GM12878 (cell line): ENCODE data around the gene SPTBN1. TPM values are rescaled to one million over a fixed set of nuclear protein-coding genes. Genes with fewer than 3 reads are reported as not detected.

ENCODE experiments used
- BCL11A ChIP-seq: IDR thresholded peaks from 2 replicates; pipeline ENCODE4 v1.6.1; 2011; ENCODE audit warnings: low read depth, low read length
- CUX1 ChIP-seq: IDR thresholded peaks from 2 replicates; pipeline ENCODE4 v1.6.1; 2012; ENCODE audit warnings: improper control_type of control experiment, low read depth, low read length; ENCODE audit not compliant: insufficient replicate concordance
- EP300 ChIP-seq, 2 experiments: fragments of 150-350 bp in 1 of 2; IDR thresholded peaks; 2 replicates each; pipeline ENCODE4 v1.6.1; 2011 to 2012; ENCODE audit warnings: low read depth in 2 of 2, low read length in 2 of 2, borderline replicate concordance in 1 of 2, improper control_type of control experiment in 1 of 2, inconsistent platforms in 1 of 2; ENCODE audit not compliant: control insufficient read depth in 1 of 2
- NRF1 ChIP-seq: conservative IDR thresholded peaks from 2 replicates; pipeline ENCODE4 v1.6.1; 2011; ENCODE audit warnings: mild to moderate bottlenecking, low read depth, low read length, improper control_type of control experiment
- SIX5 ChIP-seq: IDR thresholded peaks from 2 replicates; pipeline ENCODE4 v1.6.1; 2011; ENCODE audit warnings: mild to moderate bottlenecking, low read depth, low read length, moderate library complexity; ENCODE audit not compliant: severe bottlenecking
- SMC3 ChIP-seq: IDR thresholded peaks from 2 replicates; pipeline ENCODE4 v1.6.1; 2011; ENCODE audit warnings: low read length, improper control_type of control experiment, borderline replicate concordance
- STAT3 ChIP-seq: IDR thresholded peaks from 2 replicates; pipeline ENCODE4 v1.6.1; 2011; ENCODE audit warnings: low read depth, low read length, improper control_type of control experiment
- TBL1XR1 ChIP-seq: IDR thresholded peaks from 2 replicates; pipeline ENCODE4 v1.6.1; 2012; ENCODE audit warnings: low read depth, low read length, improper control_type of control experiment
- TCF12 ChIP-seq: IDR thresholded peaks from 2 replicates; pipeline ENCODE4 v1.6.1; 2011; ENCODE audit warnings: low read depth, mild to moderate bottlenecking, low read length
- ZBED1 ChIP-seq: IDR thresholded peaks from 2 replicates; pipeline ENCODE4 v1.6.1; 2016; ENCODE audit warnings: borderline replicate concordance
- ZBTB4 ChIP-seq: fragments of 450-650 bp; formaldehyde crosslinking; IDR thresholded peaks from 2 replicates; pipeline ENCODE4 v1.4.0; 2022; ENCODE audit warnings: mild to moderate bottlenecking, moderate library complexity
- ZBTB40 ChIP-seq: fragments of 450-650 bp; IDR thresholded peaks from 2 replicates; pipeline ENCODE4 v1.6.1; 2016; ENCODE audit warnings: mild to moderate bottlenecking, moderate library complexity, borderline replicate concordance
- polyA plus RNA-seq, 11 experiments: library from polyadenylated mRNA; depleted of rRNA in 4 of 11; unstranded in 6 of 11; stranded (reverse) in 5 of 11; fragments of >200 nt; fragmentation: Nextera tagmentation in 4 of 11; fragmentation: Illumina TruSeq in 1 of 11; extraction: Ambion mirVana in 4 of 11; extraction: Trizol in 1 of 11; gene quantifications; 1 replicate in 1 of 11; 2 replicates in 10 of 11; pipeline versions ENCODE4 v1.2.1 to v1.2.3, GENCODE V29; 2011 to 2016; ENCODE audit warnings: inconsistent platforms in 2 of 11, missing spikeins in 2 of 11, low read depth in 1 of 11
- total RNA-seq, 4 experiments: library from RNA; depleted of rRNA in 3 of 4; stranded (reverse); fragments of >200 nt in 3 of 4; fragmentation: Illumina TruSeq in 1 of 4; extraction: Trizol in 1 of 4; gene quantifications; 2 replicates each; pipeline versions ENCODE4 v1.2.1 to v1.2.3, GENCODE V29; 2013 to 2021

The SPTBN1 gene
- total and polyA plus RNA-seq, 10 of the 15 experiments (the other 5 are each of a cell fraction or from before 2014, with no cell fraction given) = 20.6 to 154 (median 76.7) TPM

DNA sequence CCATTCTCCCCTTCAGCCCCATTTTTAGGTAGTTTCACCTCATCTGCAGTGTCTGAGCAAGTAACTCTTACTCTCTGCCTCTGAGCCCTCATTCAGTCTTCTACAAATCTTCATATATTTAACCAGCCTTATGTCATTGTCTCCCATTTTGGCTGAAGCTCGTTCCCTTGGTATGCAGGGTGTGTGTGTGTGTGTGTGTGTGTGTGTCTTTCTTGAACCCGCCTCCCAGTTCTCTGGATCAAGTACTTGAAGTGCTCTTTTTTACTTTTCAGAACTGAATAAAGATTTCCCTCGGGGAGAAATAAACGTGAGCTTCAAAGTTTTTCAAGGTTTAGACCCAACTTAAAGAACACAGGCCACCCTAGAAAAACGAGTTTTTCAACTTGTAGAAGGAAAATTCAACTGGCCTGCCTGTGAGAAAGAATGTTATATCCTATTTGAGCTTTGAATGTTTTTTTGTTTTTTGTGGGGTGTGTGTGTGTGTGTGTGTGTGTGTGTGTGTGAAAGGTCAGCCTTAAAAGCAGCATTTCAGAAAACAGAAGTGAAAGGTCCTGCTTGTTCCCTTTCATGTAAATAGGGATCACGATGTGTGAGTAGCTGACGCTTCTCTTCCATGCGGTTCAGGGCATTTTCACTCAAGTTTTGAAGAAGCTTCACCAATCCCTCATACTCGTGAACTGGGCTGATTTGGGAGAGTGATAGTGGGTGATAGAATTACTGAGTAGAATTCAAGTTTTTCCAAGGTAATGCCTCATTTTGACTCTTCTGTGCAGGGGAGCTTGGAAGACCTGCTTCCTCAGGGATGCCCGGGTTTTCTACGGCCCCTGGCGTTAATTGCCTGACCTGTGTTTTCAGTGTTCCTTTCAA, 216.7 kb downstream of the SPTBN1 start (continued):
- TF ChIP-seq NRF1 = no peak
- no peak for TF ChIP-seq CUX1
- TF ChIP-seq SIX5 = no peak
- no peak for TF ChIP-seq STAT3
- TF ChIP-seq TBL1XR1 = no peak; the same call in 1 of the 2 replicates
- 0 out of 2 replicates have a peak, but pooled peaks have one; percentile 17 for TF ChIP-seq SMC3
- peak; percentile 60; the same call in 1 of the 2 replicates for TF ChIP-seq BCL11A
- peak; percentile 93 for TF ChIP-seq EP300 (IDR thresholded peaks at IDR 0.05; ENCODE audit: borderline replicate concordance in 1 of 2, control insufficient read depth in 1 of 2, low read depth in 2 of 2, low read length in 2 of 2)
- 0 out of 2 replicates have a peak, but pooled peaks have one; percentile 12 for TF ChIP-seq ZBTB40
- no peak for TF ChIP-seq ZBED1
- no peak for TF ChIP-seq TCF12
- no peak for TF ChIP-seq ZBTB4
